ENCODE data around the gene SLC8A3. TPM values are rescaled to one million over a fixed set of nuclear protein-coding genes. Genes with fewer than 3 reads are reported as not detected.

Gene SLC8A3
- polyA plus RNA-seq, 1 of the 3 experiments (the other 2 are of a cell fraction), result 0.26 TPM

DNA sequence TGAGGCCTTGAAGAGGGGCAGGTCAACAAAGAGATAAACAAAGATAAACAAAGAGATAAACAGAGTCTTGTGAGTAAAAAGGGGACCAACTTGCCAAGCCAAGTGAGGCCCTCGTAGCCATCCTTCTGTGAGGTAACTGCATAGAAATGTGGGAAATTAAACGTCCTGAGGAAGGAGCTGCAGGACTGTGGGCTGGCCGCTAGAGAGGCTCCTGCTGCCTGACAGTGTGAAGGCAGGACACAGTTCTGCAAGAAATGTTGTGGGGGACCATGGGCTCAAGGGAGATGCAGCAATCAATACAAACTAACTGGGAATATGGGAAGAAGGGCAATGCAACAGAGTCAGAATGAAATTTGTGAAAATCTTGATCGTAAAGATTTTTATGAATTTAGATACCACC is 91.9 kb downstream of the SLC8A3 start (continued):
- TF ChIP-seq, protein P1, sequence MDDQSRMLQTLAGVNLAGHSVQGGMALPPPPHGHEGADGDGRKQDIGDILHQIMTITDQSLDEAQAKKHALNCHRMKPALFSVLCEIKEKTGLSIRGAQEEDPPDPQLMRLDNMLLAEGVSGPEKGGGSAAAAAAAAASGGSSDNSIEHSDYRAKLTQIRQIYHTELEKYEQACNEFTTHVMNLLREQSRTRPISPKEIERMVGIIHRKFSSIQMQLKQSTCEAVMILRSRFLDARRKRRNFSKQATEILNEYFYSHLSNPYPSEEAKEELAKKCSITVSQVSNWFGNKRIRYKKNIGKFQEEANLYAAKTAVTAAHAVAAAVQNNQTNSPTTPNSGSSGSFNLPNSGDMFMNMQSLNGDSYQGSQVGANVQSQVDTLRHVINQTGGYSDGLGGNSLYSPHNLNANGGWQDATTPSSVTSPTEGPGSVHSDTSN (IDR thresholded peaks at IDR 0.05), result no peak

DNA sequence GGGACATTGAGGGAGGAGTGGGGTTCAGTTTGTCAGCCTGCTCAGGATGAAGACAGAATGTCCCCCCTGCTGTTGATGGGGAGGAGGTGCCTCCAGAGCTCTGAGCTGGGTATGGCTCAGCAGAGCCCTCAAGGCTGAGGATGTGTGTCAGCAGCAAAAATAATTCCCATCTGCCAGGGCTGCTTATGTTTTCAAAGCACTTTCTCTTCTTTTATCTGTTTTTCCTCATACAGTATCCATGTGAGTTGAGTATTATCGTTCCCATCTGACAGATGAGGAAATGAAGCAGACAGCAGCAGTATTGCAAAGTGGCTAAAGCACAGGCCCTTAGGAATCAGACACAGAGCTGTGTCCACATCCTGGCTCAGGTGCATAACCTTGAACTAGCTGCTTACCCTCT is 94.1 kb downstream of the SLC8A3 start:
- DNase-seq, result peak; percentile 67
- Histone ChIP-seq H3F3A (replicated peaks; ENCODE audit: insufficient read depth) (no peaks in the 10 kb centered on the region), H3K9me3 (no peaks in the 10 kb centered on the region), H3K27ac (ENCODE audit: low read depth in 2 of 2, low read length in 1 of 2) (peak overlapping the region in 1 of 2 experiments; percentile 99; a peak in 2 of 4 replicates), H3K27me3 (ENCODE audit: insufficient read depth) (no peaks in the 10 kb centered on the region), H3K79me2 (ENCODE audit: insufficient read depth) (no peaks in the 10 kb centered on the region), H3K4me2 (no peak overlapping the region), H3K9me2 (no peaks in the 10 kb centered on the region), H3K4me3 (ENCODE audit: low read depth in 2 of 2, low read length in 1 of 2) (no peak overlapping the region), H2AFZ (ENCODE audit: low read depth) (no peak overlapping the region), H3K36me3 (replicated peaks in 1 of 2; ENCODE audit: control insufficient read depth in 1 of 2, insufficient read depth in 2 of 2, low read length in 1 of 2) (no peaks in the 10 kb centered on the region), H3K9ac (no peak overlapping the region), H4K20me1 (ENCODE audit: insufficient read depth) (no peaks in the 10 kb centered on the region), H3K4me1 (ENCODE audit: control insufficient read depth in 1 of 2, insufficient read depth in 2 of 2, low read depth in 1 of 2, low read length in 1 of 2) (peaks cover 0 to 55% of the 10 kb centered on the region in 2 experiments; a peak in 2 of 4 replicates)
- ChIA-PET CTCF (interaction anchor here (0.9 to 4.2 kb wide), 15 partner anchors 8 to 223 kb away, joined by 3 to 32 read pairs (median 6); no protein-coding TSS in a partner anchor), POLR2A (interaction anchor here (0.6 to 2.4 kb wide), 7 partner anchors 13 to 160 kb away, joined by 3 to 17 read pairs (median 7); partner anchors contain the start of gene SLC8A3)
- WGBS (ENCODE audit: low lambda C conversion rate), result 0% methylated on average over 1 of the region's 1 CpG
- TF ChIP-seq, protein P2, sequence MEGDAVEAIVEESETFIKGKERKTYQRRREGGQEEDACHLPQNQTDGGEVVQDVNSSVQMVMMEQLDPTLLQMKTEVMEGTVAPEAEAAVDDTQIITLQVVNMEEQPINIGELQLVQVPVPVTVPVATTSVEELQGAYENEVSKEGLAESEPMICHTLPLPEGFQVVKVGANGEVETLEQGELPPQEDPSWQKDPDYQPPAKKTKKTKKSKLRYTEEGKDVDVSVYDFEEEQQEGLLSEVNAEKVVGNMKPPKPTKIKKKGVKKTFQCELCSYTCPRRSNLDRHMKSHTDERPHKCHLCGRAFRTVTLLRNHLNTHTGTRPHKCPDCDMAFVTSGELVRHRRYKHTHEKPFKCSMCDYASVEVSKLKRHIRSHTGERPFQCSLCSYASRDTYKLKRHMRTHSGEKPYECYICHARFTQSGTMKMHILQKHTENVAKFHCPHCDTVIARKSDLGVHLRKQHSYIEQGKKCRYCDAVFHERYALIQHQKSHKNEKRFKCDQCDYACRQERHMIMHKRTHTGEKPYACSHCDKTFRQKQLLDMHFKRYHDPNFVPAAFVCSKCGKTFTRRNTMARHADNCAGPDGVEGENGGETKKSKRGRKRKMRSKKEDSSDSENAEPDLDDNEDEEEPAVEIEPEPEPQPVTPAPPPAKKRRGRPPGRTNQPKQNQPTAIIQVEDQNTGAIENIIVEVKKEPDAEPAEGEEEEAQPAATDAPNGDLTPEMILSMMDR (IDR thresholded peaks at IDR 0.05), result no peak
- TF ChIP-seq CHD2 (IDR thresholded peaks at IDR 0.05; ENCODE audit: low read length, partially characterized antibody) (peak; percentile 44), TEAD4 (IDR thresholded peaks at IDR 0.05; ENCODE audit: borderline replicate concordance, insufficient read depth) (peak; percentile 14; the same call in 1 of the 2 replicates), NFIC (IDR thresholded peaks at IDR 0.05; ENCODE audit: borderline replicate concordance) (no peak), TCF12 (IDR thresholded peaks at IDR 0.05) (peak; percentile 68), RXRA (IDR thresholded peaks at IDR 0.05; ENCODE audit: borderline replicate concordance, low read depth) (no peak), GATA2 (CRISPR knock-in tag; IDR thresholded peaks at IDR 0.05) (peak; percentile 99), SIN3A (IDR thresholded peaks at IDR 0.05; ENCODE audit: borderline replicate concordance, low read depth, low read length) (no peak), RFX5 (IDR thresholded peaks at IDR 0.05; ENCODE audit: low read length) (no peak; the same call in 1 of the 2 replicates), NRF1 (IDR thresholded peaks at IDR 0.05; ENCODE audit: low read depth, low read length) (no peak), MXI1 (IDR thresholded peaks at IDR 0.05; ENCODE audit: low read depth, low read length) (peak; percentile 84), MEF2A (IDR thresholded peaks at IDR 0.05; ENCODE audit: borderline replicate concordance, low read depth) (no peak), EZH2phosphoT487 (IDR thresholded peaks at IDR 0.05; ENCODE audit: borderline replicate concordance, low read depth) (no peak), EP300 (IDR thresholded peaks at IDR 0.05; ENCODE audit: borderline replicate concordance in 1 of 2, low read depth in 1 of 2, low read length in 1 of 2) (peak in 1 of 2 experiments; percentile 96; a peak in 2 of 4 replicates), FOSL2 (IDR thresholded peaks at IDR 0.05; ENCODE audit: borderline replicate concordance, low read depth) (no peak), TAF1 (IDR thresholded peaks at IDR 0.05; ENCODE audit: borderline replicate concordance, low read depth, low read length) (no peak), POLR2AphosphoS5 (IDR thresholded peaks at IDR 0.05; ENCODE audit: low read depth, low read length) (no peak), RCOR1 (IDR thresholded peaks at IDR 0.05; ENCODE audit: low read length) (peak; percentile 90), RAD21 (IDR thresholded peaks at IDR 0.05; ENCODE audit: low read length) (peak; percentile 58)
- TF ChIP-seq, protein P1 (IDR thresholded peaks at IDR 0.05), result no peak
- TF ChIP-seq, protein P3, sequence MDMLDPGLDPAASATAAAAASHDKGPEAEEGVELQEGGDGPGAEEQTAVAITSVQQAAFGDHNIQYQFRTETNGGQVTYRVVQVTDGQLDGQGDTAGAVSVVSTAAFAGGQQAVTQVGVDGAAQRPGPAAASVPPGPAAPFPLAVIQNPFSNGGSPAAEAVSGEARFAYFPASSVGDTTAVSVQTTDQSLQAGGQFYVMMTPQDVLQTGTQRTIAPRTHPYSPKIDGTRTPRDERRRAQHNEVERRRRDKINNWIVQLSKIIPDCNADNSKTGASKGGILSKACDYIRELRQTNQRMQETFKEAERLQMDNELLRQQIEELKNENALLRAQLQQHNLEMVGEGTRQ (IDR thresholded peaks at IDR 0.05; ENCODE audit: borderline replicate concordance, low read depth, low read length), result no peak
- TF ChIP-seq, protein P4, sequence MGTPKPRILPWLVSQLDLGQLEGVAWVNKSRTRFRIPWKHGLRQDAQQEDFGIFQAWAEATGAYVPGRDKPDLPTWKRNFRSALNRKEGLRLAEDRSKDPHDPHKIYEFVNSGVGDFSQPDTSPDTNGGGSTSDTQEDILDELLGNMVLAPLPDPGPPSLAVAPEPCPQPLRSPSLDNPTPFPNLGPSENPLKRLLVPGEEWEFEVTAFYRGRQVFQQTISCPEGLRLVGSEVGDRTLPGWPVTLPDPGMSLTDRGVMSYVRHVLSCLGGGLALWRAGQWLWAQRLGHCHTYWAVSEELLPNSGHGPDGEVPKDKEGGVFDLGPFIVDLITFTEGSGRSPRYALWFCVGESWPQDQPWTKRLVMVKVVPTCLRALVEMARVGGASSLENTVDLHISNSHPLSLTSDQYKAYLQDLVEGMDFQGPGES (IDR thresholded peaks at IDR 0.05; ENCODE audit: low read depth, low read length), result no peak
- TF ChIP-seq, protein P5, sequence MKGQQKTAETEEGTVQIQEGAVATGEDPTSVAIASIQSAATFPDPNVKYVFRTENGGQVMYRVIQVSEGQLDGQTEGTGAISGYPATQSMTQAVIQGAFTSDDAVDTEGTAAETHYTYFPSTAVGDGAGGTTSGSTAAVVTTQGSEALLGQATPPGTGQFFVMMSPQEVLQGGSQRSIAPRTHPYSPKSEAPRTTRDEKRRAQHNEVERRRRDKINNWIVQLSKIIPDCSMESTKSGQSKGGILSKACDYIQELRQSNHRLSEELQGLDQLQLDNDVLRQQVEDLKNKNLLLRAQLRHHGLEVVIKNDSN (IDR thresholded peaks at IDR 0.05; ENCODE audit: borderline replicate concordance, low read depth), result no peak

Data from SK-N-SH (cell line).